IMR-90 (cell line): ENCODE data around the gene LANCL3. TPM values are rescaled to one million over a fixed set of nuclear protein-coding genes. Genes with fewer than 3 reads are reported as not detected.

ENCODE experiments used
- ATAC-seq: fragments of 200-7000 bp; cut with Tn5 transposase; 2 replicates; pipeline ENCODE4 v1.9.1; 2020; ENCODE audit warnings: low read depth, mild to moderate bottlenecking, moderate library complexity
- BruUV-seq: library from RNA; stranded (reverse); fragments of 400-500 nt; replicated peaks from 2 replicates; lab custom pipeline; 2021; lab: Mats Ljungman, UMichigan
- CTCF ChIA-PET: fragments of 300-600 bp; formaldehyde crosslinking; extraction: SDS; loops from one replicate; lab custom pipeline; 2021; ENCODE audit warnings: antibody characterized with exemption; lab: Yijun Ruan, JAX
- POLR2A ChIA-PET: fragments of 300-600 bp; sonication (Branson Sonifier 250); formaldehyde crosslinking; loops from one replicate; lab custom pipeline; 2022; ENCODE audit warnings: antibody characterized with exemption; ENCODE audit not compliant: unreplicated experiment; lab: Charles Lee
- DNase-seq: peaks from one replicate; pipeline ENCODE4 v3.0.0; 2013
- H2AFZ ChIP-seq: replicated peaks from 2 replicates; pipeline ENCODE3; 2013; ENCODE audit warnings: low read length, mild to moderate bottlenecking; ENCODE audit not compliant: poor library complexity
- H2AK5ac ChIP-seq: 2 replicates; pipeline ENCODE4 v1.6.1; 2013; ENCODE audit warnings: low read depth, low read length, inconsistent platforms
- H2AK9ac ChIP-seq: replicated peaks from 2 replicates; pipeline ENCODE3; 2013; ENCODE audit warnings: mild to moderate bottlenecking, low read depth, low read length, moderate library complexity; ENCODE audit not compliant: poor library complexity
- H2BK120ac ChIP-seq: 2 replicates; pipeline ENCODE4 v1.6.1; 2013; ENCODE audit warnings: low read depth, low read length, inconsistent platforms
- H2BK15ac ChIP-seq: 3 replicates; pipeline ENCODE4 v1.6.1; 2013; ENCODE audit warnings: low read depth, low read length, inconsistent platforms
- H2BK20ac ChIP-seq: 2 replicates; pipeline ENCODE4 v1.6.1; 2013; ENCODE audit warnings: low read depth, mild to moderate bottlenecking, inconsistent platforms, low read length, moderate library complexity
- H2BK5ac ChIP-seq: 2 replicates; pipeline ENCODE4 v1.6.1; 2013; ENCODE audit warnings: mild to moderate bottlenecking, low read depth, low read length, inconsistent platforms; ENCODE audit not compliant: poor library complexity, severe bottlenecking
- H3K14ac ChIP-seq: replicated peaks from 2 replicates; pipeline ENCODE4 v1.6.1; 2013; ENCODE audit warnings: low read depth, low read length, inconsistent platforms
- H3K18ac ChIP-seq: 2 replicates; pipeline ENCODE4 v1.6.1; 2013; ENCODE audit warnings: low read depth, low read length, control low read depth
- H3K23ac ChIP-seq: 2 replicates; pipeline ENCODE4 v1.6.1; 2013; ENCODE audit warnings: low read depth, low read length, inconsistent platforms
- H3K27ac ChIP-seq: 2 replicates; pipeline ENCODE4 v1.5.1; 2013; ENCODE audit warnings: mild to moderate bottlenecking, control low read depth, low read length; ENCODE audit not compliant: insufficient read depth
- H3K27me3 ChIP-seq: 2 replicates; pipeline ENCODE4 v1.6.1; 2013; ENCODE audit warnings: low read length; ENCODE audit not compliant: control insufficient read depth, insufficient read depth
- H3K36me3 ChIP-seq: 2 replicates; pipeline ENCODE4 v1.6.1; 2013; ENCODE audit warnings: low read length, mixed read lengths; ENCODE audit not compliant: control insufficient read depth, insufficient read depth
- H3K4ac ChIP-seq: 2 replicates; pipeline ENCODE4 v1.6.1; 2013; ENCODE audit warnings: low read depth, low read length, inconsistent platforms
- H3K4me1 ChIP-seq: 2 replicates; pipeline ENCODE4 v1.6.1; 2013; ENCODE audit warnings: low read length, mixed read lengths; ENCODE audit not compliant: control insufficient read depth, insufficient read depth
- H3K4me2 ChIP-seq: 2 replicates; pipeline ENCODE4 v1.6.1; 2013; ENCODE audit warnings: low read depth, mild to moderate bottlenecking, control low read depth, low read length, moderate library complexity
- H3K4me3 ChIP-seq: 2 replicates; pipeline ENCODE4 v1.5.1; 2013; ENCODE audit warnings: low read depth, mild to moderate bottlenecking, control low read depth, low read length, moderate library complexity; ENCODE audit not compliant: insufficient read depth
- H3K56ac ChIP-seq: 2 replicates; pipeline ENCODE4 v1.6.1; 2013; ENCODE audit warnings: low read length, inconsistent platforms; ENCODE audit not compliant: insufficient read depth; ENCODE audit errors: extremely low read depth
- H3K79me1 ChIP-seq, 2 experiments: 2 replicates each; pipeline ENCODE4 v1.6.1; 2013; ENCODE audit warnings: low read length in 2 of 2, inconsistent platforms in 1 of 2, low read depth in 1 of 2
- H3K9ac ChIP-seq: 2 replicates; pipeline ENCODE4 v1.6.1; 2013; ENCODE audit warnings: low read depth, low read length, control low read depth
- H3K9me1 ChIP-seq: 2 replicates; pipeline ENCODE4 v1.6.1; 2013; ENCODE audit warnings: low read length, inconsistent platforms; ENCODE audit not compliant: insufficient read depth
- H3K9me3 ChIP-seq: 2 replicates; pipeline ENCODE4 v1.6.1; 2013; ENCODE audit warnings: low read length; ENCODE audit not compliant: control insufficient read depth, insufficient read depth
- H4K20me1 ChIP-seq: 2 replicates; pipeline ENCODE4 v1.6.1; 2013; ENCODE audit warnings: low read length, inconsistent platforms; ENCODE audit not compliant: insufficient read depth
- H4K5ac ChIP-seq: 2 replicates; pipeline ENCODE4 v1.6.1; 2013; ENCODE audit warnings: mild to moderate bottlenecking, low read depth, low read length, control low read depth
- H4K8ac ChIP-seq, 2 experiments: 2 replicates each; pipeline ENCODE4 v1.6.1; 2013; ENCODE audit warnings: low read depth in 2 of 2, low read length in 2 of 2, control low read depth in 1 of 2, inconsistent platforms in 1 of 2
- H4K91ac ChIP-seq: 2 replicates; pipeline ENCODE4 v1.6.1; 2013; ENCODE audit warnings: low read depth, low read length, inconsistent platforms; ENCODE audit not compliant: insufficient read depth
- BHLHE40 ChIP-seq: fragments of 150-350 bp; IDR thresholded peaks from 2 replicates; pipeline ENCODE4 v1.6.1; 2016; ENCODE audit warnings: mild to moderate bottlenecking, low read depth, low read length
- CEBPB ChIP-seq: IDR thresholded peaks from 2 replicates; pipeline ENCODE4 v1.6.1; 2012; ENCODE audit warnings: low read depth, low read length, improper control_type of control experiment
- CTCF ChIP-seq: conservative IDR thresholded peaks from 2 replicates; pipeline ENCODE4 v1.5.1; 2012; ENCODE audit warnings: mild to moderate bottlenecking, low read depth, low read length, improper control_type of control experiment
- ELK1 ChIP-seq: fragments of 150-350 bp; IDR thresholded peaks from 2 replicates; pipeline ENCODE4 v1.6.1; 2016; ENCODE audit warnings: low read depth, mild to moderate bottlenecking, low read length, moderate library complexity, borderline replicate concordance
- FOS ChIP-seq: fragments of 150-350 bp; IDR thresholded peaks from 2 replicates; pipeline ENCODE4 v1.6.1; 2016; ENCODE audit warnings: low read depth, low read length
- MAFK ChIP-seq: IDR thresholded peaks from 2 replicates; pipeline ENCODE4 v1.6.1; 2012; ENCODE audit warnings: low read depth, low read length, improper control_type of control experiment
- MAZ ChIP-seq: IDR thresholded peaks from 2 replicates; pipeline ENCODE4 v1.6.1; 2012; ENCODE audit warnings: low read depth, mild to moderate bottlenecking, low read length, improper control_type of control experiment, moderate library complexity, borderline replicate concordance
- MXI1 ChIP-seq: IDR thresholded peaks from 2 replicates; pipeline ENCODE4 v1.6.1; 2012; ENCODE audit warnings: low read depth, mild to moderate bottlenecking, low read length, moderate library complexity, borderline replicate concordance
- NFE2L2 ChIP-seq: fragments of 150-350 bp; IDR thresholded peaks from 2 replicates; pipeline ENCODE4 v1.6.1; 2016; ENCODE audit warnings: low read depth, mild to moderate bottlenecking, low read length
- RAD21 ChIP-seq: IDR thresholded peaks from 2 replicates; pipeline ENCODE4 v1.6.1; 2012; ENCODE audit warnings: low read length, improper control_type of control experiment
- RCOR1 ChIP-seq: IDR thresholded peaks from 2 replicates; pipeline ENCODE4 v1.6.1; 2012; ENCODE audit warnings: mild to moderate bottlenecking, low read length, improper control_type of control experiment; ENCODE audit not compliant: insufficient replicate concordance
- RFX5 ChIP-seq: IDR thresholded peaks from 2 replicates; pipeline ENCODE4 v1.8.0; 2012; ENCODE audit warnings: low read depth, mild to moderate bottlenecking, low read length, moderate library complexity
- SMC3 ChIP-seq: fragments of 150-350 bp; IDR thresholded peaks from 2 replicates; pipeline ENCODE4 v1.6.1; 2016; ENCODE audit warnings: low read depth, mild to moderate bottlenecking, antibody characterized with exemption, low read length, moderate library complexity
- USF2 ChIP-seq: fragments of 150-350 bp; IDR thresholded peaks from 2 replicates; pipeline ENCODE4 v1.6.1; 2017; ENCODE audit warnings: mild to moderate bottlenecking, antibody characterized with exemption, low read length, low read depth
- WGBS, 2 experiments: methylation state at CpG; one replicate each; pipeline versions ENCODE4 v1.1.5 to v1.1.7; 2013; ENCODE audit warnings: missing lambda C conversion rate in 2 of 2; ENCODE audit not compliant: insufficient read length in 1 of 2; ENCODE audit errors: extremely low coverage in 2 of 2; 5-methylcytosine and 5-hydroxymethylcytosine counted together
- dilution Hi-C: fragments of 300-500 bp; cut with HindIII; formaldehyde crosslinking; loops from one replicate; pipeline ENCODE4 v1.14.3; 2018; ENCODE audit warnings: low sequenced_read_pairs; ENCODE audit not compliant: unreplicated experiment
- in situ Hi-C: fragments of 300-500 bp; cut with MboI; formaldehyde crosslinking; loops from 3 replicates; pipeline ENCODE4 v1.14.3; 2019; ENCODE audit warnings: low sequenced_read_pairs, inconsistent platforms, mixed read lengths
- intact Hi-C: fragments of 100-400 bp; cut with micrococcal nuclease; formaldehyde crosslinking; loops from 2 replicates; pipeline ENCODE4 v1.10.0; 2022
- polyA plus RNA-seq, 3 experiments: library from polyadenylated mRNA; depleted of rRNA; stranded (reverse); fragments of >200 nt; gene quantifications; 2 replicates each; pipeline ENCODE4 v1.2.3, GENCODE V29; 2012; ENCODE audit warnings: low replicate concordance in 1 of 3
- total RNA-seq: library from RNA; depleted of rRNA; stranded (reverse); fragments of >200 nt; gene quantifications from 2 replicates; pipeline ENCODE4 v1.2.3, GENCODE V29; 2012

Gene LANCL3
- total and polyA plus RNA-seq, 2 of the 4 experiments (the other 2 are of a cell fraction) = not detected

GRCh38 chrX:37553476-37553875 is 18.0 kb upstream of the LANCL3 start:
- H3K4ac ChIP-seq = no peak overlapping the region
- no peak overlapping the region for H4K91ac ChIP-seq
- H3K9ac ChIP-seq = no peak overlapping the region
- H3K9me3 ChIP-seq = no peaks in the 10 kb centered on the region
- H3K27me3 ChIP-seq = no peaks in the 10 kb centered on the region; the same call in 1 of the 2 replicates
- H4K8ac ChIP-seq = no peak overlapping the region
- no peaks in the 10 kb centered on the region for H3K4me1 ChIP-seq
- no peak overlapping the region for H3K56ac ChIP-seq
- ChIA-PET CTCF (no interaction called here), POLR2A (no interaction called here)
- H3K18ac ChIP-seq = no peak overlapping the region
- no peak overlapping the region for H3K27ac ChIP-seq
- no peak overlapping the region for H2AK5ac ChIP-seq
- H3K14ac ChIP-seq = no peak overlapping the region
- no peak overlapping the region for H2BK15ac ChIP-seq
- H2AK9ac ChIP-seq = no peak overlapping the region
- no peaks in the 10 kb centered on the region for H4K20me1 ChIP-seq
- no peak overlapping the region for H2BK5ac ChIP-seq
- no peak overlapping the region for H3K4me2 ChIP-seq
- H3K23ac ChIP-seq = no peak overlapping the region
- H3K79me1 ChIP-seq = no peaks in the 10 kb centered on the region
- H3K36me3 ChIP-seq = no peaks in the 10 kb centered on the region
- intact Hi-C loops = no loop called here
- dilution Hi-C loops = no loop called here
- no peak overlapping the region for H2AFZ ChIP-seq
- in situ Hi-C loops = no loop called here
- H3K4me3 ChIP-seq = no peak overlapping the region
- ATAC-seq = no peak
- no TSS peak for BruUV-seq
- no peak overlapping the region for H2BK120ac ChIP-seq
- no CpG with 5 or more reads among the region's 6 CpGs for WGBS, 2 experiments
- TF ChIP-seq USF2 = no peak
- no peak for TF ChIP-seq RCOR1
- TF ChIP-seq MXI1 = no peak
- TF ChIP-seq BHLHE40 = no peak
- no peak for TF ChIP-seq MAZ
- no peak for TF ChIP-seq FOS
- no peak for TF ChIP-seq CEBPB
- TF ChIP-seq SMC3 = no peak
- no peak for TF ChIP-seq NFE2L2
- TF ChIP-seq RFX5 = no peak
- TF ChIP-seq ELK1 = no peak
- TF ChIP-seq MAFK = no peak
- TF ChIP-seq RAD21 = no peak
- TF ChIP-seq CTCF = no peak
- DNase-seq = no peak
- H3K9me1 ChIP-seq = no peaks in the 10 kb centered on the region
- H4K5ac ChIP-seq = no peak overlapping the region
- no peak overlapping the region for H2BK20ac ChIP-seq
